Transverse colon (tissue), 4 donors: ENCODE data around the gene PSMD4. TPM values are rescaled to one million over a fixed set of nuclear protein-coding genes. Genes with fewer than 3 reads are reported as not detected.

ENCODE experiments used
- DNase-seq: peaks from one replicate; pipeline ENCODE4 v3.0.0-alpha.2; 2019
- H3K27ac ChIP-seq, 4 donors: fragments of 200-600 bp; sonication (generic); 2 replicates each; pipeline ENCODE4 v1.5.1; 2016 to 2018; ENCODE audit warnings: inconsistent platforms in 4 of 4
- H3K27me3 ChIP-seq: fragments of 200-600 bp; sonication (generic); 2 replicates; pipeline ENCODE4 v1.5.1; 2017; ENCODE audit warnings: inconsistent platforms
- H3K36me3 ChIP-seq, 4 donors: fragments of 200-600 bp; sonication (generic); 2 replicates each; pipeline ENCODE4 v1.5.1; 2017 to 2019; ENCODE audit warnings: inconsistent platforms in 4 of 4
- H3K4me1 ChIP-seq, 4 donors: fragments of 200-600 bp; sonication (generic); 2 replicates each; pipeline ENCODE4 v1.5.1; 2017 to 2020; ENCODE audit warnings: inconsistent platforms in 4 of 4
- H3K4me3 ChIP-seq, 4 donors: fragments of 200-600 bp; sonication (generic); 1 replicate in 1 of 4; 2 replicates in 3 of 4; pipeline versions ENCODE4 v1.5.1 to v1.6.1; 2017 to 2019; ENCODE audit warnings: inconsistent platforms in 4 of 4
- H3K9me3 ChIP-seq, 2 donors: fragments of 200-600 bp; sonication (generic); 2 replicates each; pipeline ENCODE4 v1.5.1; 2017 to 2019; ENCODE audit warnings: inconsistent platforms in 2 of 2
- EP300 ChIP-seq: sonication (generic); formaldehyde crosslinking; IDR thresholded peaks from one replicate; pipeline ENCODE4 v1.6.1; 2017; ENCODE audit warnings: antibody characterized with exemption, low read depth
- POLR2A ChIP-seq: fragments of 450-650 bp; IDR thresholded peaks from one replicate; pipeline ENCODE4 v1.6.1; 2016; ENCODE audit warnings: antibody characterized with exemption, mild to moderate bottlenecking, moderate library complexity
- POLR2AphosphoS5 ChIP-seq, 3 donors: sonication (generic); formaldehyde crosslinking; IDR thresholded peaks; one replicate each; pipeline ENCODE4 v1.6.1; 2016; ENCODE audit warnings: antibody characterized with exemption in 3 of 3
- WGBS, 2 donors: methylation state at CpG; one replicate each; pipeline ENCODE4 v1.1.5; 2018; ENCODE audit warnings: low coverage in 1 of 2; 5-methylcytosine and 5-hydroxymethylcytosine counted together
- in situ Hi-C, 4 donors: fragments of 200-750 bp; cut with MboI; loops; one replicate each; pipeline versions ENCODE4 v1.15.0 to v1.15.1; 2017; ENCODE audit warnings: low sequenced_read_pairs in 3 of 4, low pct_ligation_motif_present in 1 of 4, low pct_unique_long_range_greater_than_20kb in 1 of 4
- intact Hi-C: fragments of 100-400 bp; cut with DNase I; formaldehyde crosslinking; loops from one replicate; pipeline ENCODE4 v1.15.1; 2023; ENCODE audit warnings: low total_unique reads
- total RNA-seq, 4 donors: library from RNA; depleted of rRNA; stranded (reverse); fragments of >200 nt; gene quantifications; one replicate each; pipeline ENCODE4 v1.1.0, GENCODE V29; 2016
- TF ChIP-seq, protein P1 (sequence below), 5 experiments: fragments of 200-600 bp in 3 of 5; fragments of 450-650 bp in 2 of 5; sonication (generic) in 3 of 5; IDR thresholded peaks; 1 replicate in 2 of 5; 2 replicates in 3 of 5; pipeline ENCODE4 v1.5.1; 2016 to 2017; ENCODE audit warnings: antibody characterized with exemption in 5 of 5, inconsistent platforms in 3 of 5, mild to moderate bottlenecking in 2 of 5, moderate library complexity in 1 of 5

Gene PSMD4
- total RNA-seq, 4 donors from 2014 or later, result 41.9 to 111 (median 79.5) TPM

DNA sequence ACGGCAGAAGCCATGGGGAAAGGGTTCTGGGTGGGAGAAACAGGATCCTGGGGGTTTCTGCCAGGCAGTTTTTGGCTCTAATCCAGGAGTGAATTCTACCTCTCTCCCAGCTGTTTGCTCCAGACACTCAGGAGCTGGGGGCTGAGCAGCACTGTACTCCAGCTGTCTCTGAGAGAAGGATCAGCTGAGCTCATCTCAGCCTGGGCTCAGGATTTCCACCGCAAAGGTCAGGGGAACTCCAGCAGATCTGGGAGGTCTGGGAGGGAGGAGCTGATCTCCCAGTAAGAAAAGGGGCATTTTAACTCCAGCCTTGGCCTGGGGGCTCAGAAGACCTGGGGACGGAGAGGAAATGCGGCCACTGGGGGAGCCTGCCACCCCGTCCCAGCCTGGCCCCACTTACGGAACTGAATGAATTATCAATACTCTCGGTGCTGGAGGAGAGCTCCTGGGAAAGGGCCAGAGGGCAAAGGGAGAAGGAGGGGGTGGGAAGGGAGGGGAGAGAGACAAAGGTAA, 55.3 kb downstream of the PSMD4 start:
- Histone ChIP-seq H3K36me3 (peaks cover 0 to 43% (median 16%) of the 10 kb centered on the region in 4 donors), H3K27me3 (no peaks in the 10 kb centered on the region), H3K4me3 (no peak overlapping the region), H3K9me3 (no peaks in the 10 kb centered on the region), H3K27ac (peak overlapping the region; percentile 70 to 82 (median 78)), H3K4me1 (peaks cover 7 to 48% (median 36%) of the 10 kb centered on the region in 4 donors)
- WGBS, 2 donors, result 65 to 71% methylated on average over 1 to 7 of the region's 7 CpGs
- intact Hi-C loops (no loop called here), in situ Hi-C loops (loop anchor here in 1 of 4 donors (10.0 kb wide), 1 partner anchor 85 kb away; the partner anchor contains the start of gene PSMB4)
- DNase-seq, result no peak
- TF ChIP-seq POLR2AphosphoS5 (IDR thresholded peaks at IDR 0.05) (no peak), EP300 (no peak), POLR2A (no peak)
- TF ChIP-seq, protein P1, sequence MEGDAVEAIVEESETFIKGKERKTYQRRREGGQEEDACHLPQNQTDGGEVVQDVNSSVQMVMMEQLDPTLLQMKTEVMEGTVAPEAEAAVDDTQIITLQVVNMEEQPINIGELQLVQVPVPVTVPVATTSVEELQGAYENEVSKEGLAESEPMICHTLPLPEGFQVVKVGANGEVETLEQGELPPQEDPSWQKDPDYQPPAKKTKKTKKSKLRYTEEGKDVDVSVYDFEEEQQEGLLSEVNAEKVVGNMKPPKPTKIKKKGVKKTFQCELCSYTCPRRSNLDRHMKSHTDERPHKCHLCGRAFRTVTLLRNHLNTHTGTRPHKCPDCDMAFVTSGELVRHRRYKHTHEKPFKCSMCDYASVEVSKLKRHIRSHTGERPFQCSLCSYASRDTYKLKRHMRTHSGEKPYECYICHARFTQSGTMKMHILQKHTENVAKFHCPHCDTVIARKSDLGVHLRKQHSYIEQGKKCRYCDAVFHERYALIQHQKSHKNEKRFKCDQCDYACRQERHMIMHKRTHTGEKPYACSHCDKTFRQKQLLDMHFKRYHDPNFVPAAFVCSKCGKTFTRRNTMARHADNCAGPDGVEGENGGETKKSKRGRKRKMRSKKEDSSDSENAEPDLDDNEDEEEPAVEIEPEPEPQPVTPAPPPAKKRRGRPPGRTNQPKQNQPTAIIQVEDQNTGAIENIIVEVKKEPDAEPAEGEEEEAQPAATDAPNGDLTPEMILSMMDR (IDR thresholded peaks at IDR 0.05), result no peak

DNA sequence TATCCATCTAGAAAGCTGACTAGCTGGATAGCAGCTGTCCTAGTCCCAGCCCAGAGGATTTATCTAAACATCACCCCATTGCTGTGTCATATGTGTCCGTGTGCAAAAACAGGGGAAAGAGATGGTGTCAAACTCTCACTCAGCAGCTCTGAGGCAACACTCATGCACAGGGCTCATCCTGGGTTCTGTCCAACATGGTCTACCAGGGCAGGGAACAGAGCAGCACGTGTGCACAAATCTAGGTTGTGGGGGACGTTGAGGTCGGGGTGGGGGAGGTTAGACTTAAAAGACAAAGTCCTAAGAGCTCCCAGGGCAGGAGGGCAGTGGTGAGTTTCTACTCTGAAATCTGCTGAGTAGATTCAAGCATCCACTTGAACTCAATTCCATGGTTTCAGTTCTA, 56.5 kb downstream of the PSMD4 start:
- intact Hi-C loops, result no loop called here
- H3K4me3 ChIP-seq, result no peak overlapping the region
- WGBS, 2 donors, result 81% methylated on average over 4 of the region's 4 CpGs; no CpG with 5 or more reads in 1 of the 2 donors
- DNase-seq, result no peak
- H3K27me3 ChIP-seq, result no peaks in the 10 kb centered on the region
- peaks cover 0 to 41% (median 14%) of the 10 kb centered on the region in 4 donors for H3K36me3 ChIP-seq
- H3K9me3 ChIP-seq, result no peaks in the 10 kb centered on the region
- in situ Hi-C loops, result no loop called here
- H3K27ac ChIP-seq, result peak overlapping the region; percentile 70 to 82 (median 78)
- H3K4me1 ChIP-seq, result peaks cover 7 to 48% (median 36%) of the 10 kb centered on the region in 4 donors
- TF ChIP-seq POLR2A, result no peak
- TF ChIP-seq, protein P1 (IDR thresholded peaks at IDR 0.05), result no peak
- TF ChIP-seq EP300, result no peak
- no peak for TF ChIP-seq POLR2AphosphoS5 (IDR thresholded peaks at IDR 0.05)

DNA sequence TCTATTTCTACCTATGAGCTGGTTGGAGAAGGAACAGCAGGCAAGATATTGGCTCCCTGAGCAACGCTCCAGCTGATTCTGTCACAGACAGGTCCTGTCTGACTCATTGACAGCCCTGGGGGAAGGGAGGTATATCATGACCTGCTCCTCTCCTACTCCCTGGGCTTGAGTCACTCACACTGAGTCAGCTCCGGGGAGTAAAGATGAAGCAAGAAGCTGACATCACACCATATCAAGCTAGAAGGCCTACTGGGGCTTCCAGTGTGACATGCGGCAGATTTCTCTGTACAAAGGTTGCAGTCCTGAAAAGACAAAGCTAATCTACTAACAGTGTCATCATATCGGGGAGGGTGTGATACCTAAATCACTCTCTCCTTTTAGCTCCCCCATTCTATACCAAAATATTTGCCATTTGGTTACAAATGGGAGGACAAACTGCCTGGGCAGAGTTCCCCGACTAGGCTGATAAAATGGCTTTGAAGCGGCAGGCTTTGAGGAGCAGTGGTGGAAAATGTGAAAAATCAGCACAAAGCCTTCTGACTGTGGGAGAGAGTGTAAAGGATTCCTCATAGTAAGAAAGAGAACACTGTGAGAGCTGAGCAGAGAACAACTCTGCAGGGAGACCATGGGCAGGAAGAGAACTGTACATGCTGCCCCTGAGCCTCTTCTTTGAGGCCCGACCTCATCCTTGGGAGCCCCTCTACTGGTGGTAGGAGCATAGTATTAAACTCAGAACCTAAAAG, 57.2 kb downstream of the PSMD4 start:
- Histone ChIP-seq H3K9me3 (no peaks in the 10 kb centered on the region), H3K27me3 (no peaks in the 10 kb centered on the region), H3K27ac (peak overlapping the region; percentile 70 to 82 (median 78)), H3K4me3 (no peak overlapping the region), H3K36me3 (peaks cover 0 to 37% (median 14%) of the 10 kb centered on the region in 4 donors), H3K4me1 (peaks cover 7 to 48% (median 36%) of the 10 kb centered on the region in 4 donors)
- intact Hi-C loops, result no loop called here
- peak; percentile 75 for DNase-seq
- 63 to 70% methylated on average over 2 to 7 of the region's 7 CpGs for WGBS, 2 donors
- TF ChIP-seq, protein P1 (IDR thresholded peaks at IDR 0.05), result no peak
- TF ChIP-seq POLR2AphosphoS5 (IDR thresholded peaks at IDR 0.05), result peak; percentile 60 to 81 (median 67)
- in situ Hi-C loops, result no loop called here

DNA sequence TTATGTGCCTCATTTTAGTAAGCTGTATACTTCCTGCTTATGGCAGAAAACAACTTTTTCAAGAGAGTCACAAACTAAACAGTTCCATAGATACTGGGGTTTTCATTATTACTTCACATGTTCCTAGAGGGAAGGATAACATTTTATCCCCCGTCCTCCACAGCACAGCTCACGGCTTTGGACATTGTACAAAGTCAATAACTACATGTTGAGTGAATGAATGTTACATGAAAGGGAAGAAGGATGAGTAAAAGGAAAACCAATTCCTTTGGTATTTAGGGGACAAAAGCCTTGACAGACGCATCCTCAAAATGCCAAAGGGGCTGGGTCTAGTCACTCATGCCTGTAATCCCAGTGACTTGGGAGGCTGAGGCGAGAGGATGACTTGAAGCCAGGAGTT, 57.9 kb downstream of the PSMD4 start:
- in situ Hi-C loops, result no loop called here
- Histone ChIP-seq H3K27me3 (no peaks in the 10 kb centered on the region), H3K4me1 (peaks cover 7 to 48% (median 36%) of the 10 kb centered on the region in 4 donors), H3K27ac (peak overlapping the region; percentile 70 to 82 (median 78)), H3K4me3 (no peak overlapping the region), H3K36me3 (peaks cover 0 to 33% (median 12%) of the 10 kb centered on the region in 4 donors), H3K9me3 (no peaks in the 10 kb centered on the region)
- TF ChIP-seq POLR2A (no peak), POLR2AphosphoS5 (IDR thresholded peaks at IDR 0.05) (no peak), EP300 (no peak)
- TF ChIP-seq, protein P1 (IDR thresholded peaks at IDR 0.05), result no peak
- DNase-seq, result no peak
- intact Hi-C loops, result no loop called here
- WGBS, 2 donors, result 87 to 100% methylated on average over 1 to 4 of the region's 4 CpGs
